ENCODE results near the gene PPP1R13B. TPM values are rescaled to one million over a fixed set of nuclear protein-coding genes. Genes with fewer than 3 reads are reported as not detected.

Gene PPP1R13B
- total and polyA plus RNA-seq, 2 donors from 2014 or later: 15.1 to 69.4 TPM

GRCh38 chr14:103685276-103686211 lies 161.8 kb downstream of the PPP1R13B start:
- no peak for TF ChIP-seq CTCF (IDR thresholded peaks at IDR 0.05; ENCODE audit: borderline replicate concordance, extremely low read depth, insufficient read depth)
- no peaks in the 10 kb centered on the region for H3K9me3 ChIP-seq (ENCODE audit: control insufficient read depth in 2 of 3, insufficient read depth in 1 of 3, low read length in 3 of 3)
- DNase-seq (no peak), FAIRE-seq (no peak)
- H3K9ac ChIP-seq (ENCODE audit: low read length in 3 of 3): no peak overlapping the region
- H3K27ac ChIP-seq (ENCODE audit: low read depth in 2 of 2, low read length in 2 of 2): no peak overlapping the region
- intact Hi-C loops (cut with DNase I): no loop called here
- H3K27me3 ChIP-seq (ENCODE audit: control insufficient read depth, insufficient read depth, low read length): no peaks in the 10 kb centered on the region
- H3K4me3 ChIP-seq (ENCODE audit: low read length in 3 of 3): no peak overlapping the region
- H3K4me1 ChIP-seq (ENCODE audit: control insufficient read depth in 2 of 3, insufficient read depth in 2 of 3, low read depth in 1 of 3, low read length in 3 of 3): no peaks in the 10 kb centered on the region
- H3K36me3 ChIP-seq (ENCODE audit: control insufficient read depth in 2 of 3, insufficient read depth in 3 of 3, low read length in 3 of 3): peaks cover 14 to 50% (median 35%) of the 10 kb centered on the region in 3 donors

- H3K9me3 ChIP-seq (ENCODE audit: control insufficient read depth in 2 of 3, insufficient read depth in 1 of 3, low read length in 3 of 3): no peaks in the 10 kb centered on the region
- no peak for DNase-seq
- no peak overlapping the region for H3K9ac ChIP-seq (ENCODE audit: low read length in 3 of 3)
- H3K27ac ChIP-seq (ENCODE audit: low read depth in 2 of 2, low read length in 2 of 2): no peak overlapping the region
- H3K27me3 ChIP-seq (ENCODE audit: control insufficient read depth, insufficient read depth, low read length): no peaks in the 10 kb centered on the region
- TF ChIP-seq CTCF (IDR thresholded peaks at IDR 0.05; ENCODE audit: borderline replicate concordance, extremely low read depth, insufficient read depth): no peak
- no peaks in the 10 kb centered on the region for H3K4me1 ChIP-seq (ENCODE audit: control insufficient read depth in 2 of 3, insufficient read depth in 2 of 3, low read depth in 1 of 3, low read length in 3 of 3)
- FAIRE-seq: no peak
- peaks cover 14 to 56% (median 37%) of the 10 kb centered on the region in 3 donors for H3K36me3 ChIP-seq (ENCODE audit: control insufficient read depth in 2 of 3, insufficient read depth in 3 of 3, low read length in 3 of 3)
- intact Hi-C loops (cut with DNase I): no loop called here
- H3K4me3 ChIP-seq (ENCODE audit: low read length in 3 of 3): no peak overlapping the region
Measured at GRCh38 chr14:103684871-103685270, 162.5 kb downstream of the PPP1R13B start.

DNA sequence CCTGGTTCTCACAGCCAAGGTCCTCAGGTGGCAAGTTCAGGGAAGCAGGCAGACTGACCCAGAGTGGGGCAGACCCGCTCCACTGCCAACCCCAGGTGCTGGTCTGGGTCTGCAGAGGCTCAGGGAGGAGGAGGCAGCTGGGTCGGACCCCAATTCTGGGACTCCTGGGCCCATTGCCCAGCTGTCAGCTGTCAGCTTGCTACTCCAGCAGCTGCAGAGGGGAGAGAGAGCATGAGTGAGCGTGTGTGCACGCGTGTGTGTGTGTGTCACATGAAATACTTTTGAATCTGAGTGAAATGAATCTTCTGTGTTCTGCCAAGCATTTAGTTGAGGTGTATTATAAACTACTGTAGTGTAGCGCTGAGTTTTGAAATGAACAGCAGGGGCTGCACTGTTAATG lies 162.9 kb downstream of the PPP1R13B start:
- Histone ChIP-seq H3K36me3 (ENCODE audit: control insufficient read depth in 2 of 3, insufficient read depth in 3 of 3, low read length in 3 of 3) (peaks cover 14 to 60% (median 37%) of the 10 kb centered on the region in 3 donors), H3K9ac (ENCODE audit: low read length in 3 of 3) (no peak overlapping the region), H3K27ac (ENCODE audit: low read depth in 2 of 2, low read length in 2 of 2) (no peak overlapping the region)

More for the DNA sequence above, 162.9 kb downstream of the PPP1R13B start:
- H3K4me3 ChIP-seq (ENCODE audit: low read length in 3 of 3): no peak overlapping the region
- H3K27me3 ChIP-seq (ENCODE audit: control insufficient read depth, insufficient read depth, low read length): no peaks in the 10 kb centered on the region
- intact Hi-C loops (cut with DNase I): no loop called here
- no peak for TF ChIP-seq CTCF (IDR thresholded peaks at IDR 0.05; ENCODE audit: borderline replicate concordance, extremely low read depth, insufficient read depth)
- FAIRE-seq (no peak), DNase-seq (no peak)
- H3K4me1 ChIP-seq (ENCODE audit: control insufficient read depth in 2 of 3, insufficient read depth in 2 of 3, low read depth in 1 of 3, low read length in 3 of 3): no peaks in the 10 kb centered on the region
- no peaks in the 10 kb centered on the region for H3K9me3 ChIP-seq (ENCODE audit: control insufficient read depth in 2 of 3, insufficient read depth in 1 of 3, low read length in 3 of 3)

Other genes with a start within 250 kb of the PPP1R13B start
- 152 TPM for gene KLC1, start 218.4 kb downstream of the PPP1R13B start, total RNA-seq
- 49.8 TPM for gene KLC1, start 218.4 kb downstream of the PPP1R13B start, polyA plus RNA-seq (ENCODE audit: insufficient read depth, low read depth, low replicate concordance)
- 6.3 TPM for gene XRCC3, start 132.1 kb downstream of the PPP1R13B start, total RNA-seq
- gene XRCC3, start 132.1 kb downstream of the PPP1R13B start, polyA plus RNA-seq (ENCODE audit: insufficient read depth, low read depth, low replicate concordance): 2.8 TPM
- gene ZFYVE21, start 131.8 kb downstream of the PPP1R13B start, total RNA-seq: 70.9 TPM
- gene ZFYVE21, start 131.8 kb downstream of the PPP1R13B start, polyA plus RNA-seq (ENCODE audit: insufficient read depth, low read depth, low replicate concordance): 67.8 TPM
- 6.6 TPM for gene TDRD9, start 80.9 kb upstream of the PPP1R13B start, total RNA-seq
- gene TDRD9, start 80.9 kb upstream of the PPP1R13B start, polyA plus RNA-seq (ENCODE audit: insufficient read depth, low read depth, low replicate concordance): 1.6 TPM
- gene RD3L, start 95.0 kb upstream of the PPP1R13B start, total RNA-seq: not detected
- gene RD3L, start 95.0 kb upstream of the PPP1R13B start, polyA plus RNA-seq (ENCODE audit: insufficient read depth, low read depth, low replicate concordance): not detected
- 2.5 TPM for gene ASPG, start 238.1 kb upstream of the PPP1R13B start, total RNA-seq
- gene ASPG, start 238.1 kb upstream of the PPP1R13B start, polyA plus RNA-seq (ENCODE audit: insufficient read depth, low read depth, low replicate concordance): 58.1 TPM